Measurements from ENCODE around the gene TBC1D17. TPM values are rescaled to one million over a fixed set of nuclear protein-coding genes. Genes with fewer than 3 reads are reported as not detected.

TBC1D17 gene
- total and polyA plus RNA-seq, 9 donors, result 23.1 to 77.5 (median 49.8) TPM

- DNase-seq, result peak in 4 of 5 donors; percentile 38 to 50 (median 42)
- Histone ChIP-seq H3K4me3 (no peak overlapping the region), H3K4me1 (ENCODE audit: insufficient read depth) (peaks cover 14% of the 10 kb centered on the region), H3K27me3 (no peaks in the 10 kb centered on the region), H3K27ac (no peak overlapping the region), H3K36me3 (no peaks in the 10 kb centered on the region), H3K9me3 (no peaks in the 10 kb centered on the region)
- intact Hi-C loops (cut with DNase I), result no loop called here
- WGBS, 3 donors, result 85 to 88% (median 87%) methylated on average over 16 to 17 of the region's 17 CpGs
- TF ChIP-seq POLR2A (IDR thresholded peaks at IDR 0.05) (no peak), EP300 (IDR thresholded peaks at IDR 0.05) (no peak), CTCF (IDR thresholded peaks at IDR 0.05) (no peak)
These were observed 6.0 kb upstream of the TBC1D17 start for GRCh38 chr19:49871349-49871985.

GRCh38 chr19:49872245-49873128 lies 5.0 kb upstream of the TBC1D17 start:
- H3K4me1 ChIP-seq (ENCODE audit: insufficient read depth), result peaks cover 14% of the 10 kb centered on the region
- H3K9me3 ChIP-seq, result no peaks in the 10 kb centered on the region
- H3K27ac ChIP-seq, result no peak overlapping the region
- TF ChIP-seq EP300 (IDR thresholded peaks at IDR 0.05) (no peak), CTCF (IDR thresholded peaks at IDR 0.05) (no peak), POLR2A (IDR thresholded peaks at IDR 0.05) (no peak)
- WGBS, 3 donors, result 65 to 71% (median 65%) methylated on average over 27 of the region's 27 CpGs
- DNase-seq, result peak in 4 of 5 donors; percentile 39 to 50 (median 46)
- intact Hi-C loops (cut with DNase I), result no loop called here
- H3K27me3 ChIP-seq, result no peaks in the 10 kb centered on the region
- no peak overlapping the region for H3K4me3 ChIP-seq
- no peaks in the 10 kb centered on the region for H3K36me3 ChIP-seq

- H3K27me3 ChIP-seq, result no peaks in the 10 kb centered on the region
- H3K9me3 ChIP-seq, result no peaks in the 10 kb centered on the region
- no peak overlapping the region for H3K27ac ChIP-seq
- TF ChIP-seq EP300 (IDR thresholded peaks at IDR 0.05), result no peak
- TF ChIP-seq CTCF (IDR thresholded peaks at IDR 0.05), result no peak
- no peak for TF ChIP-seq POLR2A (IDR thresholded peaks at IDR 0.05)
- 85 to 89% (median 88%) methylated on average over 25 to 29 of the region's 29 CpGs for WGBS, 3 donors
- peaks cover 14% of the 10 kb centered on the region for H3K4me1 ChIP-seq (ENCODE audit: insufficient read depth)
- no peaks in the 10 kb centered on the region for H3K36me3 ChIP-seq
- peak in 4 of 5 donors; percentile 34 to 53 (median 46) for DNase-seq
- intact Hi-C loops (cut with DNase I), result no loop called here
- H3K4me3 ChIP-seq, result no peak overlapping the region
These were observed 4.4 kb upstream of the TBC1D17 start for GRCh38 chr19:49873129-49873521.

GRCh38 chr19:49873834-49874233 lies 3.7 kb upstream of the TBC1D17 start:
- Histone ChIP-seq H3K9me3 (no peaks in the 10 kb centered on the region), H3K4me1 (ENCODE audit: insufficient read depth) (peaks cover 8% of the 10 kb centered on the region), H3K4me3 (no peak overlapping the region), H3K36me3 (no peaks in the 10 kb centered on the region), H3K27me3 (no peaks in the 10 kb centered on the region), H3K27ac (no peak overlapping the region)
- TF ChIP-seq CTCF (IDR thresholded peaks at IDR 0.05) (no peak), POLR2A (IDR thresholded peaks at IDR 0.05) (no peak), EP300 (IDR thresholded peaks at IDR 0.05) (no peak)
- peak in 3 of 5 donors; percentile 30 to 43 (median 32) for DNase-seq
- WGBS, 3 donors, result 76 to 81% (median 81%) methylated on average over 10 of the region's 10 CpGs
- intact Hi-C loops (cut with DNase I), result no loop called here
